Smooth muscle cell (in vitro differentiated cells): ENCODE measurements around the gene NTNG2. TPM values are rescaled to one million over a fixed set of nuclear protein-coding genes. Genes with fewer than 3 reads are reported as not detected.

Experiments
- DNase-seq: peaks from one replicate; lab custom pipeline; 2025; ENCODE audit not compliant: unreplicated experiment; lab: John Stamatoyannopoulos, UW
- H2AFZ ChIP-seq: fragments of 200-600 bp; sonication (generic); 2 replicates; pipeline ENCODE4 v1.6.0; 2016; ENCODE audit warnings: antibody characterized with exemption, low read depth, mild to moderate bottlenecking
- H3F3A ChIP-seq: fragments of 200-600 bp; sonication (generic); 2 replicates; pipeline ENCODE4 v1.6.0; 2017; ENCODE audit warnings: antibody characterized with exemption, low read depth
- H3K27ac ChIP-seq: fragments of 200-600 bp; sonication (generic); 2 replicates; pipeline ENCODE4 v1.5.1; 2016; ENCODE audit warnings: low read depth, mild to moderate bottlenecking
- H3K27me3 ChIP-seq: fragments of 200-600 bp; sonication (generic); 2 replicates; pipeline ENCODE4 v1.6.1; 2016; ENCODE audit warnings: low read depth, mild to moderate bottlenecking
- H3K36me3 ChIP-seq: fragments of 200-600 bp; sonication (generic); 2 replicates; pipeline ENCODE4 v1.5.1; 2016; ENCODE audit warnings: low read depth
- H3K4me1 ChIP-seq: fragments of 200-600 bp; sonication (generic); 2 replicates; pipeline ENCODE4 v1.5.1; 2016; ENCODE audit warnings: low read depth
- H3K4me2 ChIP-seq: fragments of 200-600 bp; sonication (generic); 2 replicates; pipeline ENCODE4 v1.6.0; 2016; ENCODE audit warnings: mild to moderate bottlenecking
- H3K4me3 ChIP-seq: fragments of 200-600 bp; sonication (generic); 2 replicates; pipeline ENCODE4 v1.5.1; 2016; ENCODE audit warnings: mild to moderate bottlenecking
- H3K79me2 ChIP-seq: fragments of 200-600 bp; sonication (generic); 2 replicates; pipeline ENCODE4 v1.6.0; 2016; ENCODE audit warnings: low read depth, mild to moderate bottlenecking
- H3K9ac ChIP-seq: fragments of 200-600 bp; sonication (generic); 2 replicates; pipeline ENCODE4 v1.6.0; 2016; ENCODE audit warnings: low read depth
- H3K9me3 ChIP-seq: fragments of 200-600 bp; sonication (generic); replicated peaks from 2 replicates; pipeline ENCODE4 v1.5.1; 2016; ENCODE audit warnings: low read depth
- H4K20me1 ChIP-seq: fragments of 200-600 bp; sonication (generic); 2 replicates; pipeline ENCODE4 v1.6.0; 2016; ENCODE audit warnings: low read depth
- CTCF ChIP-seq: fragments of 200-600 bp; sonication (generic); IDR thresholded peaks from 2 replicates; pipeline ENCODE4 v1.5.1; 2017; ENCODE audit warnings: borderline replicate concordance, mild to moderate bottlenecking, antibody characterized with exemption; ENCODE audit not compliant: insufficient read depth, poor library complexity, severe bottlenecking
- WGBS: methylation state at CpG from one replicate; pipeline ENCODE4 v1.1.7; 2016; ENCODE audit warnings: low lambda C conversion rate; 5-methylcytosine and 5-hydroxymethylcytosine counted together
- polyA plus RNA-seq: library from polyadenylated mRNA; unstranded; fragments of >200 nt; fragmentation: Nextera tagmentation; extraction: Ambion mirVana; gene quantifications from 2 replicates; pipeline ENCODE4 v1.2.1, GENCODE V29; 2016
- total RNA-seq: library from RNA; depleted of rRNA; stranded (reverse); fragments of >200 nt; gene quantifications from 2 replicates; pipeline ENCODE4 v1.2.3, GENCODE V29; 2014

Gene NTNG2
- total and polyA plus RNA-seq, 2 experiments from 2014 or later, result 0.36 to 1.0 TPM

- TF ChIP-seq CTCF, result no peak
- H3K27ac ChIP-seq, result no peak overlapping the region
- no peaks in the 10 kb centered on the region for H3K4me1 ChIP-seq
- H3K36me3 ChIP-seq, result no peaks in the 10 kb centered on the region
- H3F3A ChIP-seq, result no peaks in the 10 kb centered on the region
- H3K4me3 ChIP-seq, result no peak overlapping the region
- 96% methylated on average over 5 of the region's 5 CpGs for WGBS
- no peaks in the 10 kb centered on the region for H3K9me3 ChIP-seq
- H4K20me1 ChIP-seq, result no peaks in the 10 kb centered on the region
- no peak overlapping the region for H3K4me2 ChIP-seq
- H3K9ac ChIP-seq, result no peak overlapping the region
- no peaks in the 10 kb centered on the region for H3K79me2 ChIP-seq
- H3K27me3 ChIP-seq, result peaks cover 19% of the 10 kb centered on the region
- DNase-seq, result no peak
- no peak overlapping the region for H2AFZ ChIP-seq
Observed at GRCh38 chr9:132176338-132176737, 14.5 kb downstream of the NTNG2 start.

- Histone ChIP-seq H3K9me3 (no peaks in the 10 kb centered on the region), H3K4me2 (no peak overlapping the region), H3K79me2 (no peaks in the 10 kb centered on the region), H2AFZ (no peak overlapping the region), H3K36me3 (no peaks in the 10 kb centered on the region), H3K27ac (no peak overlapping the region), H4K20me1 (no peaks in the 10 kb centered on the region), H3F3A (no peaks in the 10 kb centered on the region), H3K9ac (no peak overlapping the region), H3K4me3 (no peak overlapping the region), H3K4me1 (peaks cover 25% of the 10 kb centered on the region), H3K27me3 (peaks cover 26% of the 10 kb centered on the region)
- TF ChIP-seq CTCF, result no peak
- DNase-seq, result no peak
- WGBS, result 81% methylated on average over 19 of the region's 19 CpGs
Observed at GRCh38 chr9:132181796-132182313, 20.0 kb downstream of the NTNG2 start.

GRCh38 chr9:132182314-132183091 lies 20.6 kb downstream of the NTNG2 start:
- DNase-seq, result no peak

More at GRCh38 chr9:132182314-132183091, 20.6 kb downstream of the NTNG2 start:
- Histone ChIP-seq H3K79me2 (no peaks in the 10 kb centered on the region), H4K20me1 (no peaks in the 10 kb centered on the region), H3F3A (no peaks in the 10 kb centered on the region), H3K9ac (no peak overlapping the region), H3K36me3 (no peaks in the 10 kb centered on the region), H3K4me1 (peaks cover 28% of the 10 kb centered on the region), H3K9me3 (no peaks in the 10 kb centered on the region), H3K4me3 (no peak overlapping the region), H3K4me2 (no peak overlapping the region), H2AFZ (no peak overlapping the region), H3K27me3 (peaks cover 32% of the 10 kb centered on the region), H3K27ac (no peak overlapping the region)
- TF ChIP-seq CTCF, result no peak
- WGBS, result 58% methylated on average over 18 of the region's 18 CpGs
